ENCODE data around the gene RUNX1.

GRCh38 chr21:34936883-34937563 is 112.1 kb downstream of the RUNX1 start:
- TF ChIP-seq CTCF (IDR thresholded peaks at IDR 0.05) (no peak), POLR2A (IDR thresholded peaks at IDR 0.05) (no peak)
